ENCODE results near the gene PABPN1L.

GRCh38 chr16:88879788-88880055 lies 13.3 kb upstream of the PABPN1L start:
- TF ChIP-seq CTCF (IDR thresholded peaks at IDR 0.05; ENCODE audit: low read length) (no peak), EZH2 (optimal IDR thresholded peaks at IDR 0.05; ENCODE audit: low read depth, low read length) (no peak), EZH2phosphoT487 (IDR thresholded peaks at IDR 0.05; ENCODE audit: low read length) (no peak)

Measured in MM.1S (cell line).